NCI-H187 treated with DMSO at 0.1 percent for 48 hours (cell line): ENCODE results near the gene OR8B4.
"Not testable (repeated sequence)": the region's sequence is repeated elsewhere in the genome, so short reads cannot be mapped to it uniquely, and the experiment has no call there.

ENCODE experiments used
- DNase-seq: peaks from one replicate; lab custom pipeline; 2025; lab: John Stamatoyannopoulos, UW

Gene OR8B4

DNA sequence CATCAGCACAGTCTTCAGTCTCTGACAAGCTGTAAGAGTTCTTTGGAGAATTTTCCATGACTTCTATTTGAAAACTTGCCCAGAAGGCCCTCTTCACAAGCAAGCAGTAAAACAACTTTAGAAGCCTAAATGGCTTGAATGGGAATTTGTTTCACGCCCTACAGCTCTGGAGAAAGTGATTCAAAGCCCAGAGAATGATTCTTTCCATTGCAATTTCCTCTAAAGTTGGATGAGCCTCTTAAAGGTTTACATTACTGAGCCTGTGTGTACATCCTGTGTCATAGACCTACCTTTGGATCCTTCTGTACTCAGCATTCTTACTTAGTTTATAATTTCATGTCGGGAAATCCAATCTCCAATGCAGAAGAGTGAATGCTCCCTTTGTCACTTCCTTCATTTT lies 19.1 kb downstream of the OR8B4 start:
- no peak for DNase-seq

DNA sequence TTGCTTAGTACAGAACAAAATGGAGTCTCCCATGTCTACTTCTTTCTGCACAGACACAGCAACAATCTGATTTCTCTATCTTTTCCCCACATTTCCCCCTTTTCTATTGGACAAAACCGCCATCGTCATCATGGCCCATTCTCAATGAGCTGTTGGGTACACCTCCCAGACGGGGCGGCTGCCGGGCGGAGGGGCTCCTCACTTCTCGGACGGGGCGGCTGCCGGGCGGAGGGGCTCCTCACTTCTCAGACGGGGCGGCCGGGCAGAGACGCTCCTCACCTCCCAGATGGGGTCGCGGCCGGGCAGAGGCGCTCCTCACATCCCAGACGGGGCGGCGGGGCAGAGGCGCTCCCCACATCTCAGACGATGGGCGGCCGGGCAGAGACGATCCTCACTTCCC lies 21.5 kb downstream of the OR8B4 start:
- not testable (repeated sequence) for DNase-seq

DNA sequence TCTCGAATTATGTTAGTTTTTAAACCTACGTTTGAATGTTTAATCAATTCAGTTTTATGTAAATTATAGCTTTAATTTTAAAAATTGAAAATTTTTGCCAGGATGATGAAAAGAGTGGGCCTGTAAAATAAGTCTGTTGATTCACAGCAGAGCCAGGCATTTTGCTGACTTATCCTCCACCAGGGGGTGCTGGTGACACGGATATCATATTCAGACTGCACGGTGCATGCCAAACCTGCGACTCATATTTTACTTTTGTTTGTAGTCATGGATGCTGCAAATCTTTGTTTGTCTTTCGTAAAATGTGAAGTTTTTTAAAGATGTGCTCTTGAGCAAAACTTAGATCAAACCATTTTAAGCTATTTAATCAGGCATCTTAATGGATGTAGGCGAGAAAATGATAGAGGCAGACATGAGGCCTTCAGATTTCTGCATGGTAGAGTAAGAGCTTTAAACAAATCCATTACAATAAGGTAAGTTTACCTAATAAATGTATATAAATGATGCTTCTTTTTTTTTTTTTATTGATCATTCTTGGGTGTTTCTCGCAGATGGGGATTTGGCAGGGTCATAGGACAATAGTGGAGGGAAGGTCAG lies 22.2 kb downstream of the OR8B4 start:
- DNase-seq = no peak

GRCh38 chr11:124398924-124399323 lies 25.7 kb downstream of the OR8B4 start, which contains the start of gene OR8B3:
OR8B3 (minus strand) TSS chr11:124399024; CDS start chr11:124397351, 1,673 bp downstream.
- DNase-seq = no peak

- not testable (repeated sequence) for DNase-seq
These were observed 27.8 kb downstream of the OR8B4 start for GRCh38 chr11:124396847-124397246.

- DNase-seq = no peak
These were observed 30.3 kb downstream of the OR8B4 start for GRCh38 chr11:124394408-124394807.

DNA sequence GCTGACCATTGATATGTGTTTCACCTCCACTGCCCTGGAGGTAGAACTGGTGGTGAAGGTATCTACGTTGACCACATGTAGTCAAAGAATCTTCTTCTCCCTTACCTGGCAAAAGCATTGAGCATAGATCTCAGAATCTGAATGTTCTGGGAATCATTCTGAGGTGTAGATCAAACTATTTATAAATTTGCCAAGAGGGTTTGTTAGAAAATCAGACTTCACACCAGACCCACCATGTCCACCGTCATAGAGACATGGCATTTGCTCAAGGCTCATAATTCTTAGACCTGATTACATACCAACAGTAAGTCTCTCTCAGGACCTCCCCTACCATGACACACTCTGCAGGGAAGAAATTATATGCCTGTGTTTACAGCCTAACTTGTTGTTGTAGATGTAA lies 40.3 kb downstream of the OR8B4 start, which contains the start of gene OR8B2:
OR8B2 (minus strand) TSS at position 101 of the 400 bp plus-strand sequence. CDS start 1,156 bp downstream, outside the sequence.
- DNase-seq = no peak

DNA sequence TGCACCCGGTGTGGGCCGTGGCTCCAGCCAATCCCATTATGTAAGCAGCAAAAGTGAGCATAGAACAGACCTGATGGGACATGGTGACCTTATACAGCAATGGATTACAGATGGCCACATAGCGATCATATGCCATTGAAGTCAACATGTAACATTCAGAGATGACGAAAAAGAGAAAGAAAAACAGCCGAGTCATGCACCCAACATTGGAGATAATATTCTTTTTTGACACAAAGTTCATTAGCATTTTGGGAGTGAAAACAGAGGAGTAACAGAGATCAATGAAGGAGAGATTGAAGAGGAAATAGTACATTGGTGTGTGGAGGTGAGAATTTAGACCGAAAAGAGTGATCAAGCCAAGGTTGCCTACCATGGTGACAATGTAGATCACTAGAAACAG lies 41.8 kb downstream of the OR8B4 start:
- not testable (repeated sequence) for DNase-seq

DNA sequence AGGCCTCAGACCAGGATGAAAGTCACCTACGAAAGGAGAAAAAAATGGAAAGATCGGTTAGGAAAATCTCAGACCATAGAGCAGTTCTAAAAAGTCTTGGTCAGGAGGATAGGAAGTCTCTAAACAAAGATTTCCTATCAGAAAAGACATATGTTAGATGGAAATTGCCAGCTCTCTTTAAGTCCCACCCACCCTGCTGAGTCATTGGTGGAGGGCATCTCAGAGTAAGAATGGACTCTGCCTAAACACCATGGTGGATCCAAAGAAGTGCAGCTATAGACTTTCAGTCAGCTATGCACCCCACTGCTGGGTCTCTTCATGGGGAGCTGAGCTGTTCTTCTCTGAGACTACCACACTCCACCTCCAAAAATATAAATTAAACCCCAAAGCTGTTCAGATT lies 44.1 kb downstream of the OR8B4 start:
- no peak for DNase-seq

DNA sequence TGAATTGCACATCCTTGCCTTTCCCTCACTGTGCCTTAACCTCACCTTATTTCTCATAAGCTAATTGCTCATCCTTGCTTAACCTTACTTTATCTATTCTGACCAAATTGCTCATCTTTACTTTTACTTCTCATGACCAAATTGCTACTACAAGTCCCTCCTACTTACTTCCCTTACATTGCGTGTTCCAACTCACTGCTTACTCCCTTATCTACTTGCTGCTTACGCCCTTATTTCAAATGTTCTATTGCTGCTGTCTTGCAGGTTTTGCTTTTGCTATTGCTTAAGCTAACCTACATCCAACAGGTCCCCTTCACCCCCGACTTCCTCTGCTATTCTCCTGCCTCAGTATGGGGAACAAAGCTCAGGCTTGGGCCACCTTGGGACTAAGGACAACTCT lies 48.4 kb downstream of the OR8B4 start:
- no peak for DNase-seq
